Astrocyte (in vitro differentiated cells and primary cell): Measurements from ENCODE around the gene IL17RE.

ENCODE experiments used
- EZH2 ChIP-seq: IDR thresholded peaks from 2 replicates; pipeline ENCODE4 v1.6.1; 2012; ENCODE audit warnings: mild to moderate bottlenecking, low read length, inconsistent platforms; ENCODE audit not compliant: insufficient read depth
- TF ChIP-seq, protein P1 (sequence below): IDR thresholded peaks from 2 replicates; pipeline ENCODE4 v1.5.1; 2011; ENCODE audit warnings: low read depth, mild to moderate bottlenecking, inconsistent platforms, low read length, moderate library complexity; ENCODE audit not compliant: insufficient read depth

DNA sequence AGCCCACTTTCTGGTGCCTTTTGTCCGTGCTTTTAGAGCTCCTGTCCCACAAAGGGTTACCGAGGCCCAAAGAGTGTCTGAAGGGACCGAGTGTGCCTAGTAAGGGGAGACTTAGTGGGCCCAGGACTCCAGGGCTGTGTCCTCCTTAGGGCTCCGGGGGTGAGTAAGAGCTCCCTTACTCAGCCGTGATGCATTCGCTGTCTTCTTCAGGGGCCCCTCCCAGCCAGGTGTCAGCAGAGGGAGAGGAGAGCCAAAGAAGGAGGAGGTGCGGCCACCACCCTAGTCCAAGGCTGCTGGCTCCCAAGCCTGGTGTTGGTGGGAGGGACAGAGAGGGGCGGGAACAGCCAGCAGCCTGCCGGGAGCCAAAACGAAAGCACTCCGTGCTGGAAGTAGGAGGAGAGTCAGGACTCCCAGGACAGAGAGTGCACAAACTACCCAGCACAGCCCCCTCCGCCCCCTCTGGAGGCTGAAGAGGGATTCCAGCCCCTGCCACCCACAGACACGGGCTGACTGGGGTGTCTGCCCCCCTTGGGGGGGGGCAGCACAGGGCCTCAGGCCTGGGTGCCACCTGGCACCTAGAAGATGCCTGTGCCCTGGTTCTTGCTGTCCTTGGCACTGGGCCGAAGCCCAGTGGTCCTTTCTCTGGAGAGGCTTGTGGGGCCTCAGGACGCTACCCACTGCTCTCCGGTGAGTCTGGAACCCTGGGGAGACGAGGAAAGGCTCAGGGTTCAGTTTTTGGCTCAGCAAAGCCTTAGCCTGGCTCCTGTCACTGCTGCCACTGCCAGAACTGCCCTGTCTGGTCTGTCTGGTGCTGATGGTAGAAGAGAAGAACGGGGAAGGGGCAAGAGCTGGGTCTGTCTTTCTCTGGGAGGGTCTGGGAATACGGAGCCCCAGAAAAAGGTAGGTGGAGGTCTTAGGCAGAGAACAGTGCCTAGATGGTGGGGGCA is 14.4 kb downstream of the IL17RE start, which contains the start of gene IL17RC:
- TF ChIP-seq, protein P1, sequence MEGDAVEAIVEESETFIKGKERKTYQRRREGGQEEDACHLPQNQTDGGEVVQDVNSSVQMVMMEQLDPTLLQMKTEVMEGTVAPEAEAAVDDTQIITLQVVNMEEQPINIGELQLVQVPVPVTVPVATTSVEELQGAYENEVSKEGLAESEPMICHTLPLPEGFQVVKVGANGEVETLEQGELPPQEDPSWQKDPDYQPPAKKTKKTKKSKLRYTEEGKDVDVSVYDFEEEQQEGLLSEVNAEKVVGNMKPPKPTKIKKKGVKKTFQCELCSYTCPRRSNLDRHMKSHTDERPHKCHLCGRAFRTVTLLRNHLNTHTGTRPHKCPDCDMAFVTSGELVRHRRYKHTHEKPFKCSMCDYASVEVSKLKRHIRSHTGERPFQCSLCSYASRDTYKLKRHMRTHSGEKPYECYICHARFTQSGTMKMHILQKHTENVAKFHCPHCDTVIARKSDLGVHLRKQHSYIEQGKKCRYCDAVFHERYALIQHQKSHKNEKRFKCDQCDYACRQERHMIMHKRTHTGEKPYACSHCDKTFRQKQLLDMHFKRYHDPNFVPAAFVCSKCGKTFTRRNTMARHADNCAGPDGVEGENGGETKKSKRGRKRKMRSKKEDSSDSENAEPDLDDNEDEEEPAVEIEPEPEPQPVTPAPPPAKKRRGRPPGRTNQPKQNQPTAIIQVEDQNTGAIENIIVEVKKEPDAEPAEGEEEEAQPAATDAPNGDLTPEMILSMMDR = no peak
- no peak for TF ChIP-seq EZH2
